Bronchial epithelial cell (primary cell): ENCODE measurements around the gene PTPRD. TPM values are rescaled to one million over a fixed set of nuclear protein-coding genes. Genes with fewer than 3 reads are reported as not detected.
A peak's percentile ranks its signal among the peaks of the same experiment; 100 is the strongest.

Experiments used
- DNase-seq: peaks from one replicate; pipeline ENCODE4 v3.0.0-alpha.2; 2010; ENCODE audit warnings: low read depth
- FAIRE-seq: peaks from 2 replicates; lab custom pipeline; 2011; peaks lifted over from hg19 to GRCh38; lab: Jason Lieb, UNC
- H3K27me3 ChIP-seq: 2 replicates; pipeline ENCODE4 v1.5.1; 2011; ENCODE audit warnings: low read length; ENCODE audit not compliant: control insufficient read depth, insufficient read depth
- H3K36me3 ChIP-seq: 2 replicates; pipeline ENCODE4 v1.5.1; 2011; ENCODE audit warnings: low read length; ENCODE audit not compliant: control insufficient read depth, insufficient read depth
- H3K4me3 ChIP-seq: 2 replicates; pipeline ENCODE4 v1.5.1; 2011; ENCODE audit warnings: mild to moderate bottlenecking, low read depth, low read length, control low read depth
- CTCF ChIP-seq: IDR thresholded peaks from 2 replicates; pipeline ENCODE4 v1.5.1; 2011; ENCODE audit warnings: mild to moderate bottlenecking, moderate library complexity, low read length, control low read depth, inconsistent platforms; ENCODE audit not compliant: insufficient read depth, severe bottlenecking
- total RNA-seq: library from RNA; depleted of rRNA; stranded (reverse); fragments of >200 nt; gene quantifications from 2 replicates; pipeline ENCODE4 v1.2.1, GENCODE V29; 2014

Gene PTPRD
- total RNA-seq, 1 donor from 2014 or later = 2.9 TPM

- no peak for TF ChIP-seq CTCF
- no peak overlapping the region for H3K4me3 ChIP-seq
- peak; percentile 42 for DNase-seq
- FAIRE-seq = no peak
- H3K36me3 ChIP-seq = no peaks in the 10 kb centered on the region
- H3K27me3 ChIP-seq = no peaks in the 10 kb centered on the region
These were observed 2052.0 kb downstream of the PTPRD start for GRCh38 chr9:8560560-8561525.

GRCh38 chr9:8558176-8558575, 2054.6 kb downstream of the PTPRD start:
- Histone ChIP-seq H3K4me3 (no peak overlapping the region), H3K27me3 (no peaks in the 10 kb centered on the region), H3K36me3 (no peaks in the 10 kb centered on the region)
- TF ChIP-seq CTCF = no peak
- DNase-seq (peak; percentile 94), FAIRE-seq (no peak)

GRCh38 chr9:8555762-8556500, 2056.9 kb downstream of the PTPRD start:
- FAIRE-seq (no peak), DNase-seq (peak; percentile 75)
- Histone ChIP-seq H3K4me3 (no peak overlapping the region), H3K27me3 (no peaks in the 10 kb centered on the region), H3K36me3 (no peaks in the 10 kb centered on the region)
- TF ChIP-seq CTCF = no peak

- Histone ChIP-seq H3K4me3 (no peak overlapping the region), H3K36me3 (no peaks in the 10 kb centered on the region), H3K27me3 (no peaks in the 10 kb centered on the region)
- FAIRE-seq (no peak), DNase-seq (peak; percentile 63)
- TF ChIP-seq CTCF = no peak
These were observed 2059.4 kb downstream of the PTPRD start for GRCh38 chr9:8553444-8553843.

GRCh38 chr9:8552732-8553131, 2060.1 kb downstream of the PTPRD start:
- TF ChIP-seq CTCF = no peak
- DNase-seq (no peak), FAIRE-seq (no peak)
- Histone ChIP-seq H3K4me3 (no peak overlapping the region), H3K36me3 (no peaks in the 10 kb centered on the region), H3K27me3 (no peaks in the 10 kb centered on the region)
